HepG2 (cell line): Measurements from ENCODE around the gene EXOC6B. TPM values are rescaled to one million over a fixed set of nuclear protein-coding genes. Genes with fewer than 3 reads are reported as not detected.

Source experiments
- ATF7 ChIP-seq, 2 experiments: fragments of 450-650 bp in 1 of 2; sonication (generic) in 1 of 2; formaldehyde crosslinking in 1 of 2; IDR thresholded peaks; 2 replicates each; pipeline versions ENCODE4 v1.4.0 to v1.6.1; 2016 to 2020; ENCODE audit warnings: antibody characterized with exemption in 1 of 2, mild to moderate bottlenecking in 1 of 2, missing genetic modification reagents in 1 of 2
- ELF1 ChIP-seq: sonication (generic); formaldehyde crosslinking; IDR thresholded peaks from 2 replicates; pipeline ENCODE4 v1.4.0; 2020; ENCODE audit warnings: missing genetic modification reagents
- KAT7 ChIP-seq: IDR thresholded peaks from 2 replicates; pipeline ENCODE4 v1.6.1; 2018; ENCODE audit warnings: borderline replicate concordance, missing compliant biosample characterization
- KAT8 ChIP-seq: IDR thresholded peaks from 2 replicates; pipeline ENCODE4 v1.6.1; 2016; ENCODE audit warnings: missing genetic modification reagents, missing compliant biosample characterization
- KLF15 ChIP-seq: sonication (generic); formaldehyde crosslinking; IDR thresholded peaks from 2 replicates; pipeline ENCODE4 v1.8.1; 2023; ENCODE audit warnings: borderline replicate concordance, mild to moderate bottlenecking, inconsistent platforms, missing genetic modification reagents, mixed read lengths
- MTF1 ChIP-seq: sonication (generic); formaldehyde crosslinking; IDR thresholded peaks from 2 replicates; pipeline ENCODE4 v1.5.0; 2020; ENCODE audit warnings: missing genetic modification reagents
- MXI1 ChIP-seq: IDR thresholded peaks from 3 replicates; pipeline ENCODE4 v1.6.1; 2012; ENCODE audit warnings: low read depth, low read length, inconsistent platforms, borderline replicate concordance
- NFKBIZ ChIP-seq: IDR thresholded peaks from 2 replicates; pipeline ENCODE4 v1.6.1; 2018; ENCODE audit warnings: missing genetic modification reagents, missing compliant biosample characterization
- PHF20 ChIP-seq: sonication (generic); formaldehyde crosslinking; IDR thresholded peaks from 2 replicates; pipeline ENCODE4 v1.5.0; 2020; ENCODE audit warnings: mild to moderate bottlenecking, missing genetic modification reagents
- TCF7 ChIP-seq: sonication (generic); IDR thresholded peaks from 2 replicates; pipeline ENCODE4 v1.6.1; 2016; ENCODE audit warnings: antibody characterized with exemption, low read depth
- ZFP36L1 ChIP-seq: sonication (generic); formaldehyde crosslinking; IDR thresholded peaks from 2 replicates; pipeline ENCODE4 v1.8.0; 2022; ENCODE audit warnings: mild to moderate bottlenecking, missing genetic modification reagents, moderate library complexity
- ZKSCAN8 ChIP-seq: IDR thresholded peaks from 2 replicates; pipeline ENCODE4 v1.6.1; 2016; ENCODE audit warnings: borderline replicate concordance, missing genetic modification reagents, missing compliant biosample characterization
- ZMYM2 ChIP-seq: sonication (generic); formaldehyde crosslinking; IDR thresholded peaks from 2 replicates; pipeline ENCODE4 v1.8.0; 2022; ENCODE audit warnings: mild to moderate bottlenecking, missing genetic modification reagents
- ZNF24 ChIP-seq: fragments of 450-650 bp; IDR thresholded peaks from 2 replicates; pipeline ENCODE4 v1.6.1; 2017; ENCODE audit warnings: antibody characterized with exemption, mild to moderate bottlenecking
- ZNF282 ChIP-seq: fragments of 450-650 bp; IDR thresholded peaks from 2 replicates; pipeline ENCODE4 v1.6.1; 2018; ENCODE audit not compliant: partially characterized antibody
- ZNF530 ChIP-seq: sonication (generic); formaldehyde crosslinking; IDR thresholded peaks from 2 replicates; pipeline ENCODE4 v1.5.0; 2020; ENCODE audit warnings: low read depth, mild to moderate bottlenecking, missing genetic modification reagents
- ZNF883 ChIP-seq: sonication (generic); formaldehyde crosslinking; IDR thresholded peaks from 2 replicates; pipeline ENCODE4 v1.5.1; 2020; ENCODE audit warnings: mild to moderate bottlenecking, missing genetic modification reagents; ENCODE audit errors: not compliant biosample characterization
- ZSCAN22 ChIP-seq: sonication (generic); formaldehyde crosslinking; IDR thresholded peaks from 2 replicates; pipeline ENCODE4 v1.4.0; 2020; ENCODE audit warnings: mild to moderate bottlenecking, missing genetic modification reagents
- polyA plus RNA-seq, 8 experiments: library from polyadenylated mRNA; depleted of rRNA in 3 of 8; stranded (reverse) in 7 of 8; unstranded in 1 of 8; fragments of >200 nt; fragmentation: Illumina TruSeq in 4 of 8; extraction: Trizol in 4 of 8; gene quantifications; 2 replicates each; pipeline versions ENCODE4 v1.2.1 to v1.2.3, GENCODE V29; 2011 to 2016; ENCODE audit warnings: low read depth in 4 of 8, missing spikeins in 1 of 8, mixed read lengths in 1 of 8; ENCODE audit not compliant: insufficient read depth in 1 of 8
- total RNA-seq, 5 experiments: library from RNA; depleted of rRNA; stranded (reverse); fragments of >200 nt; fragmentation: Illumina TruSeq; extraction: Trizol; gene quantifications; 2 replicates each; pipeline ENCODE4 v1.2.3, GENCODE V29; 2016; ENCODE audit warnings: low read depth in 1 of 5
- TF ChIP-seq, protein P1 (sequence below): sonication (generic); formaldehyde crosslinking; IDR thresholded peaks from 2 replicates; pipeline ENCODE4 v1.5.0; 2020; ENCODE audit warnings: mild to moderate bottlenecking, missing genetic modification reagents
- TF ChIP-seq, protein P2 (sequence below): sonication (generic); formaldehyde crosslinking; IDR thresholded peaks from 2 replicates; pipeline ENCODE4 v1.4.0; 2020; ENCODE audit warnings: missing genetic modification reagents
- TF ChIP-seq, protein P3 (sequence below): sonication (generic); formaldehyde crosslinking; IDR thresholded peaks from 2 replicates; pipeline ENCODE4 v1.5.1; 2020; ENCODE audit warnings: mild to moderate bottlenecking, moderate library complexity, missing genetic modification reagents
- TF ChIP-seq, protein P4 (sequence below): fragments of 450-650 bp; IDR thresholded peaks from 2 replicates; pipeline ENCODE4 v1.6.1; 2016
- TF ChIP-seq, protein P5 (sequence below): IDR thresholded peaks from 2 replicates; pipeline ENCODE4 v1.6.1; 2016; ENCODE audit warnings: mild to moderate bottlenecking

Gene EXOC6B
- total and polyA plus RNA-seq, 2 of the 13 experiments (the other 11 are each of a cell fraction or from before 2014, with no cell fraction given) = 9.1 to 15.9 TPM

DNA sequence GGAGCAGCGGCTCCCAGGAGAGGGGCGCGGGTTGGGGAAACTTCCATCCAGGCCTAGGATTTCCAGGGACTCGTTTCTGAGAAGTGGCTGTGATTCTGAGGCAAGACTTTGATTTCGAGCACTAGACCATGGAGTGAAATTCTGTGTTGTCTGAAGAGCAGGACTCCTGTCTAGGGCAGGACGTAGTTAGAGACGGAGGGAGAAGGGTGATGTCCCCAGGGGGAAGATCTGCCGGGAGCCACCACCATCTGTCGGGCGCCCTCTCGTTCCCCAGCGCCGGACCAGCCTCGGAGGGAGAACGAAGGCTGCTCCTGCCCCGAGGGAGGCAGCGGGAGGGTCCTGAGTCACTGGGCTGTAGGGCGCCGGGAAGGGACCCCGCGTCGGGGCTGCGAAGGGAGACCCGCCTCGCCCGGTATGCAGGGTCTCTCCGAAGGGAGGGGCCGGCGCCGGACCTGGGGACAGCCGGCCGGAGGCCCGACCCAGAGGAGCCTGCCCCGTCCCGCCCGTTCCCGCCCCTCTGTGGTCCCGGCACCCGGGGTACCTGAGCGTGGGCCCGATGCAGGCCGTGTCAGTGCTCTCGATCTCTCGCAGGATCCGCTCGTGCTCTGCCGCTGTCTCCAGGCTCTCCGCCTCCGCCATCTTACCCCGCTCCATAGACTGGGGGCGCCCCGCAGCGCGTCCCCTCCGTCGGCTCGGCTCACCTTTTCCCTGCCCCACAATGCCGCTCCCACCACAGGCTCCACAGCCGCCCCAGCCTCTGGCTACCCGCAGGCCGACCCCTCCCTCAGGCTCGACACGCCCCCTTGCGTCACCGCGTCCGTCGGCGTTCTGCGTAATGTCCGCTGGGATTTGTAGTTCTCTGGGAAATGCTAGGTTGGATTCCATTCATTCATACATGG is at the start of gene EXOC6B (continued):
- TF ChIP-seq, protein P1, sequence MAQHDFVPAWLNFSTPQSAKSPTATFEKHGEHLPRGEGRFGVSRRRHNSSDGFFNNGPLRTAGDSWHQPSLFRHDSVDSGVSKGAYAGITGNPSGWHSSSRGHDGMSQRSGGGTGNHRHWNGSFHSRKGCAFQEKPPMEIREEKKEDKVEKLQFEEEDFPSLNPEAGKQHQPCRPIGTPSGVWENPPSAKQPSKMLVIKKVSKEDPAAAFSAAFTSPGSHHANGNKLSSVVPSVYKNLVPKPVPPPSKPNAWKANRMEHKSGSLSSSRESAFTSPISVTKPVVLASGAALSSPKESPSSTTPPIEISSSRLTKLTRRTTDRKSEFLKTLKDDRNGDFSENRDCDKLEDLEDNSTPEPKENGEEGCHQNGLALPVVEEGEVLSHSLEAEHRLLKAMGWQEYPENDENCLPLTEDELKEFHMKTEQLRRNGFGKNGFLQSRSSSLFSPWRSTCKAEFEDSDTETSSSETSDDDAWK (CRISPR knock-in tag) = no peak
- peak; percentile 99 for TF ChIP-seq KAT7 (CRISPR knock-in tag)
- TF ChIP-seq ZMYM2 (CRISPR knock-in tag) = peak; percentile 78
- peak; percentile 73 for TF ChIP-seq PHF20
- TF ChIP-seq, protein P2, sequence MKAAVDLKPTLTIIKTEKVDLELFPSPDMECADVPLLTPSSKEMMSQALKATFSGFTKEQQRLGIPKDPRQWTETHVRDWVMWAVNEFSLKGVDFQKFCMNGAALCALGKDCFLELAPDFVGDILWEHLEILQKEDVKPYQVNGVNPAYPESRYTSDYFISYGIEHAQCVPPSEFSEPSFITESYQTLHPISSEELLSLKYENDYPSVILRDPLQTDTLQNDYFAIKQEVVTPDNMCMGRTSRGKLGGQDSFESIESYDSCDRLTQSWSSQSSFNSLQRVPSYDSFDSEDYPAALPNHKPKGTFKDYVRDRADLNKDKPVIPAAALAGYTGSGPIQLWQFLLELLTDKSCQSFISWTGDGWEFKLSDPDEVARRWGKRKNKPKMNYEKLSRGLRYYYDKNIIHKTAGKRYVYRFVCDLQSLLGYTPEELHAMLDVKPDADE (CRISPR knock-in tag) = no peak
- peak; percentile 49; the same call in 1 of the 2 replicates for TF ChIP-seq NFKBIZ (CRISPR knock-in tag)
- TF ChIP-seq MTF1 (CRISPR knock-in tag) = no peak
- TF ChIP-seq, protein P3, sequence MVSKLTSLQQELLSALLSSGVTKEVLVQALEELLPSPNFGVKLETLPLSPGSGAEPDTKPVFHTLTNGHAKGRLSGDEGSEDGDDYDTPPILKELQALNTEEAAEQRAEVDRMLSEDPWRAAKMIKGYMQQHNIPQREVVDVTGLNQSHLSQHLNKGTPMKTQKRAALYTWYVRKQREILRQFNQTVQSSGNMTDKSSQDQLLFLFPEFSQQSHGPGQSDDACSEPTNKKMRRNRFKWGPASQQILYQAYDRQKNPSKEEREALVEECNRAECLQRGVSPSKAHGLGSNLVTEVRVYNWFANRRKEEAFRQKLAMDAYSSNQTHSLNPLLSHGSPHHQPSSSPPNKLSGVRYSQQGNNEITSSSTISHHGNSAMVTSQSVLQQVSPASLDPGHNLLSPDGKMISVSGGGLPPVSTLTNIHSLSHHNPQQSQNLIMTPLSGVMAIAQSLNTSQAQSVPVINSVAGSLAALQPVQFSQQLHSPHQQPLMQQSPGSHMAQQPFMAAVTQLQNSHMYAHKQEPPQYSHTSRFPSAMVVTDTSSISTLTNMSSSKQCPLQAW (CRISPR knock-in tag) = peak; percentile 79
- peak; percentile 80; the same call in 2 of the 3 replicates for TF ChIP-seq MXI1
- no peak for TF ChIP-seq ZNF883 (CRISPR knock-in tag)
- TF ChIP-seq ELF1 (CRISPR knock-in tag) = peak; percentile 80
- peak; percentile 84 for TF ChIP-seq KAT8 (CRISPR knock-in tag)
- TF ChIP-seq, protein P4, sequence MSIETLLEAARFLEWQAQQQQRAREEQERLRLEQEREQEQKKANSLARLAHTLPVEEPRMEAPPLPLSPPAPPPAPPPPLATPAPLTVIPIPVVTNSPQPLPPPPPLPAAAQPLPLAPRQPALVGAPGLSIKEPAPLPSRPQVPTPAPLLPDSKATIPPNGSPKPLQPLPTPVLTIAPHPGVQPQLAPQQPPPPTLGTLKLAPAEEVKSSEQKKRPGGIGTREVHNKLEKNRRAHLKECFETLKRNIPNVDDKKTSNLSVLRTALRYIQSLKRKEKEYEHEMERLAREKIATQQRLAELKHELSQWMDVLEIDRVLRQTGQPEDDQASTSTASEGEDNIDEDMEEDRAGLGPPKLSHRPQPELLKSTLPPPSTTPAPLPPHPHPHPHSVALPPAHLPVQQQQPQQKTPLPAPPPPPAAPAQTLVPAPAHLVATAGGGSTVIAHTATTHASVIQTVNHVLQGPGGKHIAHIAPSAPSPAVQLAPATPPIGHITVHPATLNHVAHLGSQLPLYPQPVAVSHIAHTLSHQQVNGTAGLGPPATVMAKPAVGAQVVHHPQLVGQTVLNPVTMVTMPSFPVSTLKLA = no peak
- peak; percentile 89 for TF ChIP-seq ZSCAN22
- no peak for TF ChIP-seq TCF7
- TF ChIP-seq KLF15 (CRISPR knock-in tag) = peak; percentile 11; the same call in 1 of the 2 replicates
- 0 out of 2 replicates have a peak, but pooled peaks have one; percentile 76 for TF ChIP-seq ZNF530 (CRISPR knock-in tag)
- peak; percentile 58; the same call in 1 of the 2 replicates for TF ChIP-seq ZKSCAN8 (CRISPR knock-in tag)
- 0 out of 2 replicates have a peak, but pooled peaks have one; percentile 14 for TF ChIP-seq ATF7 (IDR thresholded peaks at IDR 0.05)
- TF ChIP-seq ATF7 (CRISPR knock-in tag; IDR thresholded peaks at IDR 0.05) = peak; percentile 92
- TF ChIP-seq ZNF282 = no peak
- TF ChIP-seq ZFP36L1 (CRISPR knock-in tag) = peak; percentile 81
- TF ChIP-seq ZNF24 = no peak
- TF ChIP-seq, protein P5, sequence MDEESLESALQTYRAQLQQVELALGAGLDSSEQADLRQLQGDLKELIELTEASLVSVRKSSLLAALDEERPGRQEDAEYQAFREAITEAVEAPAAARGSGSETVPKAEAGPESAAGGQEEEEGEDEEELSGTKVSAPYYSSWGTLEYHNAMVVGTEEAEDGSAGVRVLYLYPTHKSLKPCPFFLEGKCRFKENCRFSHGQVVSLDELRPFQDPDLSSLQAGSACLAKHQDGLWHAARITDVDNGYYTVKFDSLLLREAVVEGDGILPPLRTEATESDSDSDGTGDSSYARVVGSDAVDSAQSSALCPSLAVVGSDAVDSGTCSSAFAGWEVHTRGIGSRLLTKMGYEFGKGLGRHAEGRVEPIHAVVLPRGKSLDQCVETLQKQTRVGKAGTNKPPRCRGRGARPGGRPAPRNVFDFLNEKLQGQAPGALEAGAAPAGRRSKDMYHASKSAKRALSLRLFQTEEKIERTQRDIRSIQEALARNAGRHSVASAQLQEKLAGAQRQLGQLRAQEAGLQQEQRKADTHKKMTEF (CRISPR knock-in tag) = peak; percentile 83
